ENCODE measurements around the gene PHF2.

Gene PHF2

DNA sequence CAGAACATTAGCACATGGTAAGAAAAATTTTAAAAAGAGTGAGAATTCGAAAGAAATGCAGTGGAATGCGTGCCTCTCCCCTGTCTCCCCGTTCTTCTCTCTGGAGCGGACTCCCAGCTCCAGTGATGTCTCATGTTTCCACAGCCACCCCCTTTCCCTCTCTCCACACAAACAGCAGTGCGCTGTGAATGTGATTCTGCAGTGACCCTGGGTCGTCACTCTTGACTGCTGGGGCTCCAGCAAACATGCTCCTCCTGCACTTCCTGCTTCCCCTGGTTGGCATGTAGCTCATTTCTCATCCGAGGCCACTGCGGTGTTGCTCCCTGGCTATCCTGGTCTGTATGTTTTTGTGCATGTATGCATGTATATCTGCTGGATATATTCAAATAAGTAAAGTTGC, 13.3 kb downstream of the PHF2 start:
- Histone ChIP-seq H3K79me2 (ENCODE audit: insufficient read depth, low read length) (peaks cover 88% of the 10 kb centered on the region), H3K27me3 (ENCODE audit: insufficient read depth, low read length, poor library complexity, severe bottlenecking) (no peaks in the 10 kb centered on the region), H3K4me1 (ENCODE audit: insufficient read depth, low read length, poor library complexity, severe bottlenecking) (peaks cover 2% of the 10 kb centered on the region), H3K4me3 (ENCODE audit: low read length, poor library complexity, severe bottlenecking) (no peak overlapping the region), H3K9me2 (replicated peaks; ENCODE audit: low read depth, low read length) (no peaks in the 10 kb centered on the region), H3K9ac (ENCODE audit: low read depth, low read length, poor library complexity, severe bottlenecking) (no peak overlapping the region), H3K9me3 (ENCODE audit: insufficient read depth, low read depth, low read length) (no peaks in the 10 kb centered on the region), H3K36me3 (ENCODE audit: insufficient read depth, low read length) (no peaks in the 10 kb centered on the region), H3F3A (ENCODE audit: low read depth) (no peaks in the 10 kb centered on the region), H4K20me1 (ENCODE audit: insufficient read depth, low read length, poor library complexity, severe bottlenecking) (peaks cover 12% of the 10 kb centered on the region), H2AFZ (ENCODE audit: low read length) (no peak overlapping the region), H3K4me2 (ENCODE audit: low read depth, low read length, poor library complexity, severe bottlenecking) (no peak overlapping the region)
- no peak for TF ChIP-seq EZH2phosphoT487 (IDR thresholded peaks at IDR 0.05; ENCODE audit: borderline replicate concordance)
- TF ChIP-seq, protein P1, sequence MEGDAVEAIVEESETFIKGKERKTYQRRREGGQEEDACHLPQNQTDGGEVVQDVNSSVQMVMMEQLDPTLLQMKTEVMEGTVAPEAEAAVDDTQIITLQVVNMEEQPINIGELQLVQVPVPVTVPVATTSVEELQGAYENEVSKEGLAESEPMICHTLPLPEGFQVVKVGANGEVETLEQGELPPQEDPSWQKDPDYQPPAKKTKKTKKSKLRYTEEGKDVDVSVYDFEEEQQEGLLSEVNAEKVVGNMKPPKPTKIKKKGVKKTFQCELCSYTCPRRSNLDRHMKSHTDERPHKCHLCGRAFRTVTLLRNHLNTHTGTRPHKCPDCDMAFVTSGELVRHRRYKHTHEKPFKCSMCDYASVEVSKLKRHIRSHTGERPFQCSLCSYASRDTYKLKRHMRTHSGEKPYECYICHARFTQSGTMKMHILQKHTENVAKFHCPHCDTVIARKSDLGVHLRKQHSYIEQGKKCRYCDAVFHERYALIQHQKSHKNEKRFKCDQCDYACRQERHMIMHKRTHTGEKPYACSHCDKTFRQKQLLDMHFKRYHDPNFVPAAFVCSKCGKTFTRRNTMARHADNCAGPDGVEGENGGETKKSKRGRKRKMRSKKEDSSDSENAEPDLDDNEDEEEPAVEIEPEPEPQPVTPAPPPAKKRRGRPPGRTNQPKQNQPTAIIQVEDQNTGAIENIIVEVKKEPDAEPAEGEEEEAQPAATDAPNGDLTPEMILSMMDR (conservative IDR thresholded peaks at IDR 0.05; ENCODE audit: low read length) = no peak

DNA sequence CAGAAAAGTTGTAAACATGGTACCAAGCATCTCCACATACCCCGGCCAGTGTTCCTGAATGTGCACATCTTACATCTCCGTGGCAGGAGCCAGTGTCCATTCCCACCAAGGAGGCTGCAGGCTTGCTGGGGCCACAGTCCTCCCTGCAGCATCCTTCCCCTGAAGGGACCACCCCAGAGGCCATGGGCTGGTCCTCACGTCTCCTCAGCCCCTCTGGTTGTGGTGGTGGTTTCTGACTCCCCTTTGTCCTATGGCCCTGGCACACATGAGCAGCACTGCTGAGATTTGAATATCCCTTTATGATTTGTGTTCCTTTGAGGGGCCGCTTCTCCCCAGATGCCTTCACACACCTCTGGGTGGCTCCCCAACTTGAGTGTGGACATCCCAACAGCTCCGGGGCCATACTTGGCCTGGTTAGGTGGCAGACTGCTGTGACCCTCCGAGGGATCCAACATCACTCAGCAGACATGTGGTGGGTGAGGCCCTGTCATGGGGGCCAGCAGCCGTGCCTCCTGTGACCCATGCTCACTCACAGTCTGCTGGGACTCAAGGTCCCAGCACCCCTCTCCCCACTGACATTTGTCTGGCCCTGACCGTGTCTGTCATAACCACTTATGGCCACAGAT, 14.3 kb downstream of the PHF2 start:
- H3F3A ChIP-seq (ENCODE audit: low read depth) = no peaks in the 10 kb centered on the region
- H3K4me3 ChIP-seq (ENCODE audit: low read length, poor library complexity, severe bottlenecking) = no peak overlapping the region
- H3K79me2 ChIP-seq (ENCODE audit: insufficient read depth, low read length) = peaks cover 83% of the 10 kb centered on the region
- H3K4me1 ChIP-seq (ENCODE audit: insufficient read depth, low read length, poor library complexity, severe bottlenecking) = peaks cover 2% of the 10 kb centered on the region
- no peaks in the 10 kb centered on the region for H3K9me3 ChIP-seq (ENCODE audit: insufficient read depth, low read depth, low read length)
- H3K9ac ChIP-seq (ENCODE audit: low read depth, low read length, poor library complexity, severe bottlenecking) = no peak overlapping the region
- no peaks in the 10 kb centered on the region for H3K36me3 ChIP-seq (ENCODE audit: insufficient read depth, low read length)
- H3K27me3 ChIP-seq (ENCODE audit: insufficient read depth, low read length, poor library complexity, severe bottlenecking) = no peaks in the 10 kb centered on the region
- no peaks in the 10 kb centered on the region for H3K9me2 ChIP-seq (replicated peaks; ENCODE audit: low read depth, low read length)
- H4K20me1 ChIP-seq (ENCODE audit: insufficient read depth, low read length, poor library complexity, severe bottlenecking) = peaks cover 12% of the 10 kb centered on the region
- no peak overlapping the region for H3K4me2 ChIP-seq (ENCODE audit: low read depth, low read length, poor library complexity, severe bottlenecking)
- H2AFZ ChIP-seq (ENCODE audit: low read length) = no peak overlapping the region
- TF ChIP-seq, protein P1 (conservative IDR thresholded peaks at IDR 0.05; ENCODE audit: low read length) = no peak
- TF ChIP-seq EZH2phosphoT487 (IDR thresholded peaks at IDR 0.05; ENCODE audit: borderline replicate concordance) = no peak

DNA sequence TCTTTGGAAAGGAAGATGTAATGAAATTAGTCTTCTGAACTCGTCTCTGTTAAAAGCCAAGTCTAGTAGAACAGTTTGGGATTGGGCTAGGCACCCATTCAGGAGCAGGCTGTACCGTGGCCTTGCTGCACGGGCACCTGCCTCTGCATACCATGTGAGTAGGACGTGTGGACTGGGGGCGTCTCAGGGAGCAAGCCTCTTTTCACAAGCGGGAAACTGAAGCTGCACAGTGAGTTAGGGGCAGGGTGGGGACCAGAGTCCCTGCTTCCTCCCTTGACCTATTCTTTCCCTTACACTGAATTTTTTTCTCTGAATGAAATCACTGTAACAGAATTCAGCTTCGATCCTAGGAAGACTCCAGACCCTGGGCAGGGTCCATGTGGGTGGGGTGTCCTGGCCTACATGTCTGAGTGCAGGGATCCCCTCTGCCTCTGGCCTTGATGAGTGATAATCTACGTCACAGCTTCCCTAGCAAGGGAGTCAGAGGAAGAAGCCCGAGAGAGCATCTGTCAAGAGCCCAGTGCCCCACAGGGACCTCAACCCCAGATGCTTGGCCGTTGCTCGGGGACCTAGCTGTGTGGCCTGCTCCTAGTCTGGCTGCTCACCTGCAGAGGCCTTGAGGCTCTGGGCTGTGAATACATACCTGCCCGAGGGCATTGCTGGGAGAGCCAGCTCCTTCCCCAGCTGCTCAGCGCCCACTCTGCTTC, 15.1 kb downstream of the PHF2 start:
- Histone ChIP-seq H4K20me1 (ENCODE audit: insufficient read depth, low read length, poor library complexity, severe bottlenecking) (peaks cover 12% of the 10 kb centered on the region), H3K4me3 (ENCODE audit: low read length, poor library complexity, severe bottlenecking) (no peak overlapping the region), H3F3A (ENCODE audit: low read depth) (no peaks in the 10 kb centered on the region), H3K4me2 (ENCODE audit: low read depth, low read length, poor library complexity, severe bottlenecking) (no peak overlapping the region), H3K4me1 (ENCODE audit: insufficient read depth, low read length, poor library complexity, severe bottlenecking) (peaks cover 2% of the 10 kb centered on the region), H3K9ac (ENCODE audit: low read depth, low read length, poor library complexity, severe bottlenecking) (no peak overlapping the region), H3K27me3 (ENCODE audit: insufficient read depth, low read length, poor library complexity, severe bottlenecking) (no peaks in the 10 kb centered on the region), H3K9me2 (replicated peaks; ENCODE audit: low read depth, low read length) (no peaks in the 10 kb centered on the region), H3K79me2 (ENCODE audit: insufficient read depth, low read length) (peaks cover 83% of the 10 kb centered on the region; the same call in 1 of the 2 replicates), H3K36me3 (ENCODE audit: insufficient read depth, low read length) (no peaks in the 10 kb centered on the region), H2AFZ (ENCODE audit: low read length) (no peak overlapping the region), H3K9me3 (ENCODE audit: insufficient read depth, low read depth, low read length) (no peaks in the 10 kb centered on the region)
- TF ChIP-seq, protein P1 (conservative IDR thresholded peaks at IDR 0.05; ENCODE audit: low read length) = no peak
- no peak for TF ChIP-seq EZH2phosphoT487 (IDR thresholded peaks at IDR 0.05; ENCODE audit: borderline replicate concordance)
